GM18873 (cell line): Measurements from ENCODE around the gene SHROOM1.

Source experiments
- ATAC-seq: cut with Tn5 transposase; IDR thresholded peaks from one replicate; pipeline ENCODE4 v1.9.1; 2021; ENCODE audit warnings: mild to moderate bottlenecking, moderate library complexity, moderate number of reproducible peaks; ENCODE audit not compliant: unreplicated experiment, low FRiP score

Gene SHROOM1

GRCh38 chr5:132825033-132825833 is 5.2 kb downstream of the SHROOM1 start:
- ATAC-seq: no peak

GRCh38 chr5:132824426-132824825 is 6.0 kb downstream of the SHROOM1 start:
- ATAC-seq: no peak

- ATAC-seq: no peak
Observed at GRCh38 chr5:132823481-132824050, 6.9 kb downstream of the SHROOM1 start.

- ATAC-seq: no peak
Observed at GRCh38 chr5:132822650-132823480, 7.6 kb downstream of the SHROOM1 start.

- ATAC-seq: no peak
Observed at GRCh38 chr5:132821791-132822190, 8.7 kb downstream of the SHROOM1 start.

GRCh38 chr5:132821350-132821749 is 9.1 kb downstream of the SHROOM1 start:
- ATAC-seq: no peak

- ATAC-seq: peak; percentile 68
Observed at GRCh38 chr5:132820162-132820754, 10.2 kb downstream of the SHROOM1 start.

GRCh38 chr5:132819468-132819867 is 11.0 kb downstream of the SHROOM1 start:
- no peak for ATAC-seq

- ATAC-seq: no peak
Observed at GRCh38 chr5:132817011-132817410, 13.4 kb downstream of the SHROOM1 start.

- no peak for ATAC-seq
Observed at GRCh38 chr5:132816554-132816953, 13.9 kb downstream of the SHROOM1 start.

GRCh38 chr5:132816083-132816482 is 14.4 kb downstream of the SHROOM1 start:
- ATAC-seq: no peak

- no peak for ATAC-seq
Observed at GRCh38 chr5:132815454-132815853, 15.0 kb downstream of the SHROOM1 start.

GRCh38 chr5:132814503-132815294 is 15.7 kb downstream of the SHROOM1 start:
- ATAC-seq: no peak

- no peak for ATAC-seq
Observed at GRCh38 chr5:132813599-132814502, 16.6 kb downstream of the SHROOM1 start.

- no peak for ATAC-seq
Observed at GRCh38 chr5:132812781-132813598, 17.5 kb downstream of the SHROOM1 start, which contains the start of gene SOWAHA. TSS of gene SOWAHA (plus strand) at chr5:132813302. CDS start at chr5:132813622, 320 bp downstream.

GRCh38 chr5:132812123-132812765 is 18.2 kb downstream of the SHROOM1 start:
- ATAC-seq: no peak

GRCh38 chr5:132810605-132811004 is 19.8 kb downstream of the SHROOM1 start:
- ATAC-seq: no peak

GRCh38 chr5:132808866-132809265 is 21.6 kb downstream of the SHROOM1 start:
- ATAC-seq: no peak
